HG03280 (cell line): ENCODE measurements around the gene WDR62.

ENCODE experiments used
- ATAC-seq: cut with Tn5 transposase; IDR thresholded peaks from one replicate; pipeline ENCODE4 v1.9.1; 2021; ENCODE audit warnings: mild to moderate bottlenecking, moderate library complexity; ENCODE audit not compliant: unreplicated experiment

The WDR62 gene

DNA sequence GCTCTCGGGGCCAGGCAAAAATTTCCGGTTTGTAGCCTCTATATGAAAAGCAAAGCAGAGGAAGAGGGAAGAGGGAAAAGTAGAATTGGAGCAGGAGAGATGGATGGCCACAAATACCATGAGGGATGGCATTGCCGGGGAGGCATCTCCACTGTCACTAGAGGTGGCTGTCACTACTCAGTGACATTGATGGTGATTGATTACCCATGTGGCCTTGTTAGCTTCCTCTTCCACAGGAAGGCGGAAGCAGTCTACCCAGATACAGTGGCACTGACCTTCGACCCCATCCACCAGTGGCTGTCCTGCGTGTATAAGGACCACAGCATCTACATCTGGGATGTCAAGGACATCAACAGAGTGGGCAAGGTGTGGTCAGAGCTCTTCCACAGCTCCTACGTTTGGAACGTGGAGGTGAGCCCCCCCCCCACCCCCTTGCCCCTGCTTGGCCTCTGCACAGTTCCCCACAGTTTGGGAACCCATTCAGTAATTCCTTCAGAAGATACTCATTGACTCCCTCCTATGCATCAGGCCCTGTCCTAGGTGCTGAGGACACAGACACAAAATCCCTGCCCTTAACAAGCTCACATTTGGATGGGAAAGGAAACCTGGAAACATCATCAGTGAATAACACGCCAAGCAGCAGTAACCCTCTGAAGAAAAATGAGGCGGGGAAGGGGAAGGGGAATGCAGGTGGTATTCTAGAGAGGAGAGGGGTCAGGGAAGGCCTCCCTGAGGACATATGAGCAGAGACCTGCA is 18.6 kb downstream of the WDR62 start:
- no peak for ATAC-seq

DNA sequence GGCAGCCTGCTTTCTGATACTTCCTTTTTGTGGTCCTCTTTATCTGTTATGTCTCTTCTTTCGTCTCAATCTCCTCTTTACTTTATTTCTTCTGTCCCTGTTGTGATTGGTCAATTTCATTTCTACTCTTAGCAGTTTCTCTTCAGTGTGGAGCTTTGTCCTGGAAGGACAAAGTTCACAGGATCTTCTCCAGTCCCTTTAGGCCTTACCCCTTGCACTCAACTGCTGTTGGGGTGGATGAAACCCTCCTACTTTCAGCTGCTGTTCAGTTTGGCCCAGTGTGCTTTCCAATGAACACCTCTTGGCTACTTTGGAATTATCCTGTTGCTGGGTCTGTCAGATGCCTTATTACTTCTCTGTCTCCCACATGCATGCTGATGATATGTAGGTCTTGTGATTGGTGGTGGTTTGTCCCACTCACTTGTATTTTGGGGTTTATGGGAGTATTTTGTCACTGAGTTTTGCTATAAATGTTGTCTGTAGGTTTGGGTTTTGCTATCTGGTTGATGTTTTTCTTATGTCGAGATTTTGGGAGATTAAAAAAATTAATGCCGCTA is 24.8 kb downstream of the WDR62 start:
- ATAC-seq: no peak

DNA sequence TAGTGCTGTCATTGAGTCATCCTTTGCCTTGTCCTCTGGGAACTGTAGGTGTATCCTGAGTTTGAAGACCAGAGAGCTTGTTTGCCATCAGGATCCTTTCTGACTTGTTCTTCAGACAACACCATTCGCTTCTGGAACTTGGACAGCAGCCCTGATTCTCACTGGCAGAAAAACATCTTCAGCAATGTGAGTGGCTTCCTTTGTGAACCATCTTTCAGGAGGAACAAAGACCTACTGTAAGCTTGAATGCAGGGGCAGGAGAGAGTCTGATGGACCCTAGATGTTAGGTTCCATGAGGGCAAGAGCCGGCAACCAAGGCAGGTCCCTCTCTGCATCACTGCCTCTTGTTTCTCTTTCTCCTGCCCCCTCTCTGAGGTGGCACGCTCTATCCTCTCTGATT is 26.7 kb downstream of the WDR62 start:
- no peak for ATAC-seq

DNA sequence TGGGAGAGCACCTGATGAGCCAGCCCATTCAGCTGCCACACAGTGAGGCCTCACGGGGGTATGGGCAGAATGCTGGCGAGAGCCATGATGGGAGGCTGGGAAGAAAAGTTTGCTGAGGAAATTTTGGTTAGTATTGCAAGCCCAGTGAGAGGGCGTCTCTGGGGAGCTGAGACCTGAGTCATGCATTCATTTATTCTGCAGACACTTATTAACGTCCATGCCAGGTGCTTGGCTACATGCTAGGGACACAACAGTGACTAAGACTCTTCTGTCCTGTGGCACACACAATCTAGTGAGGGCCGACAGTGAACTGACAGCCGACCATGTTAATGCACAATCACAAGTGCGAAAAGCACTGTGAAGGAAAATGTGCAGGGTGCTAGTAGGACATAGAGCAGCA is 27.2 kb downstream of the WDR62 start:
- no peak for ATAC-seq

DNA sequence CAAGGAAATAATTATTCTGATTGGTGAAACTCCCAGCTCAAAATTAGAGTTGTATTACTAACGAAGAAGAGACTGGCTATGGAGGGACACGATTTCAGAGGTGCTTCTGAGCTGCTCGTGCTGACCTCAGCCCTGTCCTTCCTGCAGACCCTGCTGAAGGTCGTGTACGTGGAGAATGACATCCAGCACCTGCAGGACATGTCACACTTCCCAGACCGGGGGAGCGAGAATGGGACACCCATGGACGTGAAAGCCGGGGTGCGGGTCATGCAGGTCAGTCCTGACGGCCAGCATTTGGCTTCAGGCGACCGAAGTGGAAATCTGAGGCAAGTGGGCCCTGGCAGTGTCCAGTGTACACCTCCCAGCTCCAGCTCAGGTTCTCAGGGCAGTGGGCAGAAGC is 28.2 kb downstream of the WDR62 start:
- ATAC-seq: no peak

DNA sequence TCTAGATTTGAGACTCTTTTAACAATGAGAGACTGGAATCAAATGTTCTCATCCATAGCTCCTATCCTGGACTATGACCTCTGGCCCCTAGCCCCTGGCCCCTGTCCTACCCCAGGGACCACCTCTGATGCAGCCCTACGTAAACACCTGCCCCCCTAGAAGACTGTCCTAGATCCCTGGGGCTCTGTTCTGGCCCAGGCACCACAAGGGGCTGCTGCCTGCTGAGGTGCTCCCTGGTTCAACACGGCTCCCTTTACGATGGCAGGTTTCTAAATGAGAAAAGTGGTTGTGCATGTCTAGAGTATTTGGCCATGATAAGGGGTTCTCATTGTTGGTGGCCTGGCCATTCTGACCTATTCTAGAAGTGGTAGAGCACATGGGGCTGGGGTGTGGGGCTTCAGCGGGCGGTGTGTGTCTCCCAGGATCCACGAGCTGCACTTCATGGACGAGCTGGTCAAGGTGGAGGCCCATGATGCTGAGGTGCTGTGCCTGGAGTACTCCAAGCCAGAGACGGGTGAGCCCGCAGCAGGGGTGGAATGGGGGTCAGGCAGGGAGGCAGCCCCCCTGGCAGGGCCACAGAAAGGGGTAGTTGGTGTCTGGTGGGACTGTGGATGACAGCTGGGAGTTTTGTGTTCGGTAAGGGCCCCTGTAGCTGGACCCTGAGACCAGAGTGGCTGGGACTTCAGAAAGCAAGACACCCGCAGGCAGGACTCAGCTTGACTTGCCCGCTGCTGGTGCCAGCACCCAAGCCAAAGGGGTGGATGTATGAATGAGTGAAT is 29.7 kb downstream of the WDR62 start:
- ATAC-seq: no peak

DNA sequence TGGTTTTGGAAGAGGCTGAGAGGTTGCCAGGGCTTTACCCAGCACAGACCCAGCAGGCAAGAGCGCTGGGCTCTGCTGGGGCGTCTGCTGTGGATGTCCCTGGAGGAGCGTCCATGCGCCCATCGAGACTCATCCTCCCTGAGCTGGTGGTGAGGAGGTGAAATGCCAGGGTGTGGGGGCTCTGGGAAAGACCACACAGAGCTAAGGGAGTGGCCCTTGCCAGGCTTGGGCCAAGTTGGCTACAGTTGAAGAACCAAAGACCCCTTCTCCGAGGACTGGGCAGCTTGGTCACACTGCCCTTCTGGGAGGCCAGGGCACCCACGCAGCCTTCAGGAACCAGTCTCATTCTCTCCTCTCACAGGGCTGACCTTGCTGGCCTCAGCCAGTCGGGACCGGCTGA is 31.6 kb downstream of the WDR62 start:
- no peak for ATAC-seq

DNA sequence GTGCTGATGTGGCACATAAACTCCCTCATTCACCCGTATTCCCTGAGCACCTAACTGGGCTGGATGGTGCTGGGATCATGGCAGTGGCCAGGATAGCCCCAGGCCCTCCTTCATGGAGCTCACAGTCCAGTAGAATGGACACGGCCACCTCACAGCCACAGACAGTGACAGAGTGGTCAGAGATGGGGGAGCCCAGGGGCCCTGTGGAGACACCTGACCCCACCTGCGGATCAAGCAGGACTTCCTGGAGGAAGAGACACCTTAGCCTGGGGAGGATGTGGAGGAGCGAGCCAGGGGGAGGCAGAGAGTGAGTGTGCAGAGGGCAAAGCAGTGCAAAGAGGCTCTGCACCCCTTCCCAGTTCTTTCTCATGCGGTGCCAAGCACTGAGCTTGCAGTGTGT is 35.1 kb downstream of the WDR62 start:
- no peak for ATAC-seq

DNA sequence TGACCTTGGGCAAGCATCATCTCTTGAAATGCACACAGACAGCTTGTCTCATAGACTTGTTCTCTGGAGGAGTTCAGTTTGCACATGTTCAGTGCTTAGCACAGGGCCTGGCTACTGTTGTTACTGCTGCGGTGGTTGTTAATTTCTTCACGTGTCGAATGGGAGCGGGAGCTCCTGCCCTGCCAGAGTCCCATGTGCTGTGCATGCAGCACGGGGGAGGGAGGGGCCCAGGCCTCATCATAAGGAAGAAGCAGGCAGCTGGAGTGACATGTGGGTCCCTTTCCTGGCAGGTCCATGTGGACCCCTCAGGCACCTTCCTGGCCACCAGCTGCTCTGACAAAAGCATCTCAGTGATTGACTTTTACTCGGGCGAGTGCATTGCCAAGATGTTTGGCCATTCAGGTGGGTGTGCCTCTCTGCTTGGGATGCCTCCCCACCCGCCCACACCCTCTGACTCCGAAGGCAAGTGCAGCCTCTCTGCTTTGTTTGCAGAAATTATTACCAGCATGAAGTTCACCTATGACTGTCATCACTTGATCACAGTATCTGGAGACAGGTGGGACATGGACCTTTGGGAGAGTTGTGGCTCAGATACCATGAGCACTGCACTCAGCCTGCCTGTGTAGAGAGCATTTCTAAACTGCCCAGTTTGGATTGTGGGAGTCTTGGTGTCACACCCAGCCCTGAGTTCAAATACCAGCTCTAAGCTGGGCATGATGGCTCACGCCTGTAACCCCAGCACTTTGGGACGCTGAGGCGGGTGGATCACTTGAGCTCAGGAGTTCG is 36.4 kb downstream of the WDR62 start:
- no peak for ATAC-seq

DNA sequence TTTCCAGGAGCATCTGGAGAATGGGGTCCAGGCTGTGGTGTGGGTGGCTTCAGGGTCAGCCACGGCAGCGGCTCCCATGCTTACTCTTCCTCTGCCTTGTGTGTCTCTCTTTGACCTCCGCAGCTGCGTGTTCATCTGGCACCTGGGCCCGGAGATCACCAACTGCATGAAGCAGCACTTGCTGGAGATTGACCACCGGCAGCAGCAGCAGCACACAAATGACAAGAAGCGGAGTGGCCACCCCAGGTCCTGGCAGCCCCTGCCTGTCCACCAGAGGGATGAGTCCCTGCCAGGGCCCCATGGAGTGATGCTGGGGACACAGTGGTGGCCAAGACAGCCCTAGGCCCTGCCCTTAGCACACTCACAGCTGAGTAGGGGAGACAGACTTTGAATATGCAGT is 37.9 kb downstream of the WDR62 start:
- no peak for ATAC-seq

DNA sequence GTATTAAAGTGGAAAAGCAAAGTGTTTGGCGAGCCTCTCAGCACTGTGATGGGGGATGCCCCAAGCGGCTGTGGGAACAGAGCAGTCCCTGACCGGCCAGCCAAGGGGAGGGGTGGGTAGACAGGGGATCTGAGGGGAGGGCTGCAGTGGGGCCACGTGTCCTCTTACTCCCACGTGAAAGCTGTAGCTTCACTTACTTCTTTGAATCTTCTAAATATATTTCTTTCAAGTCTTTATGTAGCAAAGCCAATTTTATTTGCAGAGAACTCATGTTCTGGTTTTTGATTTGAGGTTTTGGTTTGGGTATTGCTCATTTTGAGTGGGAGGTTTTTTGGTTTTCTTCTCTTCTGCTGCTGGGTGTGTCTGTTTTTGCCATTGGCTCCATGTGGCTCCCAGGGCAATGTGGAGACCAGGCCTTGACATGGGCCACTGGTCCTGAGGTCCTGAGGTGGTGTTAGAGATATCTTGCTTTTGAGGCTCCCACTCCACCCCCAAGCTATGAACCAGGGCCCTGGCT is 38.5 kb downstream of the WDR62 start:
- no peak for ATAC-seq

DNA sequence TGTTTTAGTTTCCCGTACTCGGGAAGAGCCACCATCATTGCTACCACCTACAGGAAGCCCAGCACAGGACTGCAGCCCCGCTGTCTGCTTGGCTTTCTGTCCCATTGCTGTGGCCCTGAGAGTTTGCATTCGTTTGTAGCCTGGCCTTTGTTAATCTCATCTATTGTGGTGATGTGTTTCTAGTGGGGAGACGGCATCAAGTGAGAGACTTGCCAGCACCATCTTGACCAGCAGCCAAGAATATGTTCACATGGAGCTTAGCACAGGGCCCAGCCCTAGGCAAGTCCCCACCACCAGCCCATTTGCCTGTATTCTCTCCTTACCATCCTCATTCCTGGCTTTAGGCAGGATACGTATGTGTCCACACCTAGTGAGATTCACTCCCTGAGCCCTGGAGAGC is 39.0 kb downstream of the WDR62 start:
- ATAC-seq: no peak

DNA sequence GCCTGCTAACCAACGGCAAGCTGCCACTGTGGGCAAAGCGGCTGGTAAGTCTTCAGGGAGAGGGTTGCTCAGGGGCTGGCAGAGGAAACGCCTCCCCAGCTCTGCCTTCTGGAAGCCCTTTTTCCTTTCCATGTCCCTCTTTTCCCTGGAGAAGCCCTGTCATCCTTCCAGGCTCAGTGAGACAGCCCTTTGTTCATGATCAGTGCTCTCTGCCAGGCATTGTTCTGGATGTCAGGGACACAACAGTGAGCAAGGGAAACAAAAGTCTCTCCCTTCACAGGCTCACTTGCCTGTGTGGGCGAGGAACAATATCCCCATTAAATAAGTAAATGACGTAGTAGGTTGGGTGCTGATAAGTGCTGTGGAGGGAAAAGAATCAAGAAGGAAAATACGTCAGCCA is 42.3 kb downstream of the WDR62 start:
- ATAC-seq: no peak

DNA sequence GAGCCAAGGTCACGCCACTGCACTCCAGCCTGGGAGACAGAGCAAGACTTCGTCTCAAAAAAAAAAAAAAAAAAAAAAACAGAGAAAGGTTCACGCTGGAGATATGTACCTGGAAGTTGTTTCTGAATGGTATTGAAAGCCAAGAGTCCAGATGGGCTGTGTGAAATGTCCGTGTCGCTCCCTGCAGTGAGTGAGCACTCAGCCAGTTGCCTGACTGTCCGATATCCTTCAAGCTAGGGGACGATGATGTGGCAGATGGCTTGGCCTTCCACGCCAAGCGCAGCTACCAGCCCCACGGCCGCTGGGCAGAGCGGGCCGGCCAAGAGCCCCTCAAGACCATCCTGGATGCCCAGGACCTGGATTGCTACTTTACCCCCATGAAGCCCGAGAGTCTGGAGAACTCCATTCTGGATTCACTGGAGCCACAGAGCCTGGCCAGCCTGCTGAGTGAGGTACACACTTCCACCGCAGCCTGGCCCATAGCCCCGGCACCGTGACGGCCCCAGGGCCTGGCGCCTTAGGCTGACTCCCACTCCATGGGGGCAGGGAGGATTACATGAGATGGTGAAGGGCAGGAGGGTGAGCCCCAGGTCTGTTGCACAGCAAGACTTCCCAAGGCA is 44.6 kb downstream of the WDR62 start:
- no peak for ATAC-seq

DNA sequence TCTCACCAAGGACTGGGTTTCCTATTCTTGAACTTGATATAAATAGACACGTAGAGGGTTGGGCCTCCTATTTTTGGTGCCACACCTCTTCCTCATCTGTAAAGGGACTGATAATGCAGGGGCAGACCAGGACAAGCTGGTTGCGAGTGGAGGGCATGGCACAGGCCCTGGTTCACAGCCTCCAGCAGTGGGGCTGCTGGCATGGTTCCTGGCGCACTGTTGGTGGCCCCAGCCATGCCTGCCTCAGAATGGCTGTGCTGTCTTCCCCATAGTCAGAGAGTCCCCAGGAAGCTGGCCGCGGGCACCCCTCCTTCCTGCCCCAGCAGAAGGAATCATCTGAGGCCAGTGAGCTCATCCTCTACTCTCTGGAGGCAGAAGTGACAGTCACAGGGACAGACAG is 45.8 kb downstream of the WDR62 start:
- ATAC-seq: no peak

DNA sequence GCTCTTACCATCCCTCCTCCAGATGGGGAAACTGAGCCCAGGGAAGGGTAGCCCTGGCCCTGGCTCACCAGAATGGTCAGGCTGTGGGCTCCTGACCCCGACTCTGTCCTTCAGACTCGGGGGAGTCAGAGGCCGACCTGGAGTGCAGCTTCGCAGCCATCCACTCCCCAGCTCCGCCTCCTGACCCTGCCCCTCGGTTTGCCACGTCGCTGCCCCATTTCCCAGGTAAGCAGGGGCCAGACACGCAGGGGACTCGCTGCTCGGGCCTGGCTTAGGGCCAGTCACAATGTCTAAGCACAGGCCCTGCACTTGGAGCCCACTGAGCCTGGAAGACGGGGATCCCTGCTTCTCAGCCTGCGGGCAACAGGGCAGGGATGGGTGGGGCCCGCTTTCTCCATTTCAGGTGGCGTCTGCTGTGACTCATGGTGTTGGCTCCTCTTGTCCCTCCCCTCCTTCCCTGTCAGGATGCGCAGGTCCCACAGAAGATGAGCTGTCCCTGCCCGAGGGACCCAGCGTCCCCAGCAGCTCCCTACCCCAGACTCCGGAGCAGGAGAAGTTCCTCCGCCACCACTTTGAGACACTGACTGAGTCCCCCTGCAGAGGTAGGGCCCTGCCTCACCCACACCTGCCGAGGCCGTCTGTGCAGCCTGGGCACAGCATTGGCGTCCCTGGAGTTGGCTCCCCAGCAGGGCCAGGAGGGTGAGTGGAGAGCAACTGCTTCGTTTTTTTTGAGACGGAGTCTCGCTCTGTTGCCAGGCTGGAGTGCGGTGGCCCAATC is 47.0 kb downstream of the WDR62 start:
- ATAC-seq: no peak

DNA sequence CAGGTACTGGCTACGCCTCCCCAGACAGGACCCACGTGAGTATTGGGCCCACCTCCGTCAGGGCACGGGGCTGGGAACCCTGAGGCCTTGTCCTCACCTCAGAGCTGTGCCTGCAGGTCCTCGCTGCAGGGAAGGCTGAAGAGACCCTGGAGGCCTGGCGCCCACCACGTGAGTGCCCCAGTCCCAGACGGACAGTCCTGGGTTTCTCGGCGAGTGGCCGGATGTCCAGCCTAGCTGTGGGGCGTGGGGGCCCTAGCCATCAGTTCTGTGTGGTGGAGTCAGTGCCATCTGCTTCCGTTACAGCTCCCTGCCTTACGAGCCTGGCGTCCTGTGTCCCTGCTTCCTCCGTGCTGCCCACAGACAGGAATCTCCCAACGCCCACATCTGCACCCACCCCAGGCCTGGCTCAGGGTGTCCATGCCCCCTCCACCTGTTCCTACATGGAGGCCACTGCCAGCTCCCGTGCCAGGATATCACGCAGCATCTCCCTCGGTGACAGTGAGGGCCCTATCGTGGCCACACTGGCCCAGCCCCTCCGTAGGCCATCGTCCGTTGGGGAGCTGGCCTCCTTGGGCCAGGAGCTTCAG is 48.4 kb downstream of the WDR62 start:
- no peak for ATAC-seq

DNA sequence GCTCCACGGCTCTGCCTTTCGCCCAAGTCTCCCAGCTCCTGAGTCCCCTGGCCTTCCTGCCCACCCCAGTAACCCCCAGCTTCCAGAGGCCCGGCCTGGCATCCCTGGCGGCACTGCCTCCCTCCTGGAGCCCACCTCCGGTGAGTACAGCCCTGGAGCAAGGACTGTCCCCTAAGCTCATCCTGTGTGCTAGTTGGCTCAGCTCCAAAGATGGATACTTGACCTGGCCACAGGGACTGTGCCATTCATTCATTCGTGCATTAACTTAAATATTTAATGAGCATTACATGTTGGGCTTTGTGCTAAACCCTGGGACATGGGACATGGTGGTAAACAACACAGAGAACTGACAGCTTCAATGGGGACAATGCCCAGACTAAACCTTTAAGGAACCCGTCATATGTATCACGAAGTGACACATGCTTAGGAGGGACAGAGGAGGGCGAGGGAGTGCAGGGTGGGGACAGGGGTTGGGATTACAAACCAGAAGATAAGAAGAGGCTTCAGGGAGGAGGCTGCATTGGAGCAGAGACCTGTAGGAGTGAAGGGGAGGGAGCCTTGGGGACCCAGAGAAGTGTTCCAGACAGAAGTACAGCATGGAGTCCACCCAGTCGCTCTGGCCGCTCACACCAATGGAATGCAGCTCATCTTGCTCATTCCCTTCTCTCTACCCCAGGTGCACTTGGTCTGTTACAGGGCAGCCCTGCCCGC is 49.3 kb downstream of the WDR62 start:
- ATAC-seq: no peak

DNA sequence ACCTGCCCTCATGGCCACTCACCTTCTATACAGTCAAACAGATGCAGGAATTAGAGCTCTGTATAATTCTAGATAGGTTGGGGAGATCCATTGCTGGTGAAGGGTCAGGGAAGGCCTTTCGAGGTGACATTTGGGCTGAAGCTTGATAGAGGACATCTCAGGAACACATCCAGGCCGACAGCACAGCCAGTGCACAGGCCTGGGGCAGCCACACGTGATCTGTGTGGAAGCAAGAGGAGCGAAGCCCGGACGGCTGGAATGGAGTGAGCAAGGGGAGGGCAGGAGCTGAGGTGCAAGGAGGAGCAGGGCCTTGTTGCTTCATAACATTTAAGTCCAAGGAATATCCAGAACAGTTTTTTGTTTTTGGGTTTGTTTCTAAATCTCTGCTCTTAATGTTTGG is 51.7 kb downstream of the WDR62 start:
- ATAC-seq: no peak
